ENCODE results near the gene NCKIPSD.
A peak's percentile ranks its signal among the peaks of the same experiment; 100 is the strongest.

The NCKIPSD gene

DNA sequence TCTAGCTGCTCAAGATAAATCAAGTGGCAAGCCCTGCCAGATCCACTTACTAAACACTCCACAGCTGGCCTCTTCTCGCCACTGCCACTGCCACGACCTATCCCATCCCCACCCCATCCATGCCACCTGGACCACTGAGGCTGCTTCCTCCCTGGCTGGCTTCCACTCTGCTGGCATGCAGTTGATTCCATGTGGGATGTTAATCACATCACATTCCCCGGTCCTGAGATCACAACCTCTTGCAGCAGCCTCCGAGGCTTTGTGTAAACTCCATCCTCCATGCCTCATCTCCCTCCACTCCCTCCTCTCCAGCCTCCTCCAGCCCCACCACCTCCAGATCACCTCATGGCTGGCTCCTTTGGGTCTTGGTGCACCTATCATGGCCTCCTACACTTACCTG, 7.7 kb downstream of the NCKIPSD start:
- DNase-seq: no peak

- no peak for DNase-seq
Measured at GRCh38 chr3:48674505-48674904, 11.2 kb downstream of the NCKIPSD start.

- DNase-seq: no peak
Measured at GRCh38 chr3:48672522-48672921, 13.2 kb downstream of the NCKIPSD start.

DNA sequence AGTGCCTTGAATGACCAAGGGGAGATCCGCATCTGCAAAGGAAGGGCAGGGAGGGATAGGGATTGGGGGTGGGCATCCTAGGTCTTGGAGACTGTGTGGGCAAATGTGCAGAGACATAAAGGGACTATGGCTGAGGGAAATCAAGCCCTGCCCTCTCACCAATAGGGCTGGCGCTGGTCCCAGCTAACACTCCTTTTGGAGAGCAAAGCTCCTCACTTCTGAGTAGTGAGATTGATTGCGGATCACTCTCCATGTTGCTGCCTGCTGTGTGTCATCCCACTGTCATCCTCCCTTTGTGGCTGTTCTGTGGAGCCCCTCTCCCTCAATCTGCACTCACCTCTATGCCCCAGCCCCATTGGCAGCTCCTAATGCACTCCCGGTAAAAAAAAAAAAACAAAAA, 20.8 kb downstream of the NCKIPSD start:
- DNase-seq: no peak

- DNase-seq: no peak
Measured at GRCh38 chr3:48664313-48664644, 21.4 kb downstream of the NCKIPSD start.

DNA sequence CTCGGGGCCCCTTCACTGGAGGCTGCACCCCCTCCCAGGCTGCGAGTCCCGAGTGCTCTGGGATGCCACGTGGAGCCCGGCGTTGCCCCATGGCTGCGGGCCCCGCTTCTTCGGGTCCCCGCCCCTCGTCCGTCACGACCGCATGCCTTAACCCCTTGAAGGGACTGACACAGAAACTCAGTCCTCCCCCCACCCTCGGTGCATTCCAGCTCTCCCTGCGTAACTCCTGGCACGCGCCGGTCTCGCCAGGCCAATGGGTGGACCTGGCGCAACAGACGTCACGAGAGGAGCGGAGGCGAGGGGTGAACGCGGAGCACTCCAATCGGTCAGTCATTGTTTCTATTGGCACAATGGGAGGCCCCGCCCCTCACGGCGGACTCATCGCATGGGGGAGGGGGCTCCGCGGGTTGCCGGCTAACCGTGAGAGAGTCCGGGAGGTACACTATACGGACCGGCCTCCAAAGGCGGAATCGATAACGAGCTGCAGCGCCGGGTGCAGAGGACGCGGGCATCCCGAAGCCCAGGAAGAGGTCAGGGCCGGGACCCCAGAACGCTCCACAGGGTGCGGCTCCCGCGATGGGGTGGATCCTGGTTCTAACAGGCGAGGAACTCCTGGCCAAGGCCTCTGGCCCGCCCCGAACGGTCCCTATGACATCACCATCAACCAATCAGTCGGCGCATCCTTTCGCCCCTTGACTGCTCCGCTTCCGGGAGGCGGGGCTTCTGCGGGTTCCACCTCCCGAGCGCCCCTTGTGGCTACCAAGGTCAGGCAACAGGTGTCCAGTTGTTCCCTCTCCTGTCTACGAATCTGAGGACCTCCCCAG, 22.0 kb downstream of the NCKIPSD start:
- DNase-seq: peak; percentile 81

DNA sequence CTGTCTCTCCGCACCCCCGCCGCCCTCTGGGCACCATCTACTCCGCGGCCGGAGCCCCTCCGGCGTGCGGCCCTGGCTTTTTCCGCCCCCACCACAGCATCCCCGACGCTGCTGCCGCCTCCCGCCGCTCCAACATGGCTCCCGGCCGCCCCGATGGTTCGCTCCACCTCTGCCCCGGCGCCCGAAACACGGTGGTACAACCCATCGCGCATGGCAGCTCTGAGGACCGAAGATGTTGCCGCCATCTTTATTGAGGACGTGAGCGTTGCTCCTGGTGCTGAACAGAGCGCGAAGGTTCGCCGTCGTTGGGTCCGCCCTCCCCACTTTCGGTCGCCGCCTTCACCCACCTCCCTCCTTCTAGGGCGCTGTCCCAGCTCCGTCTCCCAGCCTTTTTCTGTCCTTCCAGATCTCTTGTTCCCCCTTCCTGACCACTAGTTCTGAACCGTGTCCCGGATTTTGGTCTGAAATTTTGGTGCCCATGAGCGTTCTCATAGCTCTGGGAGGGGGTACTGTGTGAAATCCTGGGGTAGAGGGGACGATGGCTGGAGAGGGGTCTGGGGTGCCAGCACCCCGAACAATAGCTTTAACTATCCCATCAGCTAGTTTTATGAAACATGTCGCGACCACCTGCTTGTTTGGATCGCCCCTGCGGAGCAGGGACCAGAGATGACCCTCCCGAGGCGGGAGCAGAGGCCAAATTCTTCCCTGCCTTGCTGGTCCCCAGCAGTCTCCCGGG, 22.8 kb downstream of the NCKIPSD start, which contains the start of gene CELSR3:
Gene CELSR3 (minus strand): TSS at position 134 of the 736 bp plus-strand sequence. CDS start 252 bp downstream, outside the sequence.
- peak; percentile 17 for DNase-seq

DNA sequence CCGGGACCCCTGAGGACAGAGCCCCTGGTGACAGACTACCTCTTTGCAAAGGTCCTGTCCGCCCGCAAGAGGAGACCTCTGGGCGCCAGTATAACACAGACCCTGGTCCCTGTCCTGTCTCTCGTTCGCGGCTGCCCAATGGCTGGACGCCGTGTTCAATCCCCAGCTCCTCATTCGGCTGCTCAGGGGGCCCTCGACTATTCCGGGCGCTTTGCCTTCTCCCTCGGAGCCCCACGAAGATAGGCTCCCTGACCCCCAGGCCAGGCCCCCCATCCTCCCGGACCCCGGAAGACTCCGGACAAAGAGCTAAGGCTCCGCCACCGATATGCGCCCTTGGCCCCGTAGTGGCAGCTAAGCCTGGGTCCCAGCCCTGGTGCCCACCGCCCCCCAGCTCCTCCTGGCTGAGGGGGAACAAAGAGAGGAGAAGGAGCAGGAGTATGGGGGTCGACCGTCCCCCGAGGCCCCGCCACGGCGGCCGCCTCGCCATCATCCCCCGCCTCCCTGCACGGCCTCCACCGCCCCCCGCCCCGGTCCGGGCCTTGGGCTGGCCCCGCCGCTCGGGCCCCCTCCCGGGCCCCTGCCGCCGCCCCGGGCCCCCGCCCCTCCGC, 23.5 kb downstream of the NCKIPSD start:
- DNase-seq: no peak

- DNase-seq: no peak
Measured at GRCh38 chr3:48661501-48662144, 24.1 kb downstream of the NCKIPSD start.

DNA sequence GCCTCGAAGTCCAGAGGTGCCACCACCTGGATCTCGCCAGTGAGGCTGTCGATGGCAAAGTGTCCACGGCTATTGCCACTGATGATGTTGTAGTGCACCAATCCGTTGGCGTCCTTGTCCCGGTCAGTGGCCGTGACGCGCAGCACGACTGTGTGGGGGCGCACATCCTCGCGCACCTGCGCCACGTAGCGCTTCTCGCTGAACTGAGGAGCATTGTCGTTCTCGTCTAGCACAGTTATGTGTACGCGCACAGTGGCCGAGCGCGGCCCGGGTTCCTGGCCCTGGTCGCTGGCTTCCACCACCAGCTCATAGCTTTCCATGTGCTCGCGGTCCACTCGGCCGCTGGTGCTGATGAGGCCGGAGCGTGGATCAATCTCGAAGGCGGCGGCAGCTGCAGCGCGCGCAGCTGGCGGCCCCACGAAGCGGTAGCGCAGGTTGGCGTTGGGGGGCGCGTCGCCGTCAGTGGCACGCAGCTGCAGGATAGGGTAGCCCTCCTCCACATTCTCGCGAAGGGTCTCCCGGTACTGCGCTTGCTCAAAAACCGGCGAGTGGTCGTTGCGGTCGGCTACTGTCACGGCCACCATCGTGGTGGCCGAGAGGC, 24.8 kb downstream of the NCKIPSD start:
- DNase-seq: no peak

- no peak for DNase-seq
Measured at GRCh38 chr3:48656841-48657281, 28.9 kb downstream of the NCKIPSD start.

DNA sequence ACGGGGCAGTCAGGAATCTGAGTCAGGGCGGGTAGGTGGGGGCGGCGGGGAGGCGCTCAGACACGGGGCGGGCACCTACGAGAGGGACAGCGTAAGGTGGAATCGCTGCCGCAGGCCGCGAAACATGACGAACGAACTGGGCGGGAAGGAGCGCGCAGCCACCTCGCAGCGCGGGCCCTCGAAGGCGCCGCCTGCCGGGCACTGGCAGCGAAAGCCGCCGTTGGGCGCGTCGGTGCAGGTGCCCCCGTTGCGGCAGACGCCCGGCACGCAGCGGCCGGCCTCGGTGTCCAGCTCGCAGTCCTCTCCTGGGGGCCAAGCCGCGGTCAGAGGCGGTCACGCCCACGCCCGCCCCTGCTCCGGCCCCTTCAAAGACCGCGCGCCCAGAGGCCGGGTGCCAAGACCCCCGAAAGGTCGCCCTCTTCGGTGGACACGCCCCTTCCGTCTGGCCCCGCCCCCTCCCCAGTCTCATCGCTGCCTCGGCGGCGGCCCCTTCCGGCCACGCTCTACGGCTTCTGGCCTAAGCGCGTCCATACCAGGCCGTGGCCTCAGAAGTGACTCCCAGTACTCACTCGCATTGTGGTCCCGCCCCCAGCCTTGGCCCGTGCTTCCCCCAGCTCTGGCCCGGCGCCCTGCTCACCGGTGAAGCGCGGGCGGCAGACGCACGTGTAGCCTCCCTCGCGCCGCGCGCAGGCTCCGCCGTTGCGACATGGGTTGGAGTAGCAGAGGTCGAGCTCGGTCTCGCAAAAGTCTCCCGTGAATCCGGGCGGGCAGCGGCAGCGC, 29.5 kb downstream of the NCKIPSD start:
- no peak for DNase-seq

GRCh38 chr3:48655606-48656005, 30.1 kb downstream of the NCKIPSD start:
- DNase-seq: no peak

GRCh38 chr3:48655063-48655462, 30.7 kb downstream of the NCKIPSD start:
- DNase-seq: no peak

DNA sequence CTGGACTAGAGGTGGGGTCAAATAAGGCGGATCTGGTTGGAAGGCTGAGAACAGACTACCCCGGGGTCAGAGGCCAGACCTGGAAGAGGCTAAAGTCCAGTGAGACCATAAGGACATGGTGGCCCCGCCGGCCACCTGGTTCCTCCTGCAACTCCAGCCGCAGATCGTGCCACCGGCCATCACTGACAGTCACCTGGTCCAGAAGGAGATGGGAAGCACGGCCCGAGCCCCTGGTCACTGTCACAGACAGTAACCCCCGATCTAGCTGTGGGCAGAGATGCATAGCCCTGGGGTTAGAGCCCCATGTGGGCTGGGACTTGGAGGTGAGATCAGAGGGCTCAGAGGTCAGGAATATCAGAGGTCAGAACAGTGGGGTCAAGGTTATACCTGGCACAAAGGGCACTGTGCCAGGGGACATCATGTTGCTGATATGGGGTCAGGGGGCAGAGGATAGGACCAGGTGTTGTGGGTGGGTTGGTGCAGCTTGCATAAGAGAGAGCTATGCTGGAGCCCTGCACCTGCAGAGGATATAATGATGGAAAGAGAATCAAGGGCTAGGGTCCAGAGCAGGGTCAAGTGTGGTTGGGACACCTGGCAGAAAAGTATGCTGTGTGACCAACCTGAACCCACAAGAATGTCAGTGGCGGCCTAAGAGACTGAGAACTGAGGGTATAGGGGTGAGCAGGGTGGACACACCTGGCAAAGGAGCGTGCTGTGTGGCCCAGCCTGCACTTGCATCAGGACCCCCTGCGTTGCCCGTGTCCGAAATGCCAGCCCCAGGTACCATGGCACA, 32.6 kb downstream of the NCKIPSD start:
- no peak for DNase-seq

GRCh38 chr3:48651771-48652170, 33.9 kb downstream of the NCKIPSD start:
- DNase-seq: no peak

- DNase-seq: no peak
Measured at GRCh38 chr3:48650723-48651122, 35.0 kb downstream of the NCKIPSD start.

- no peak for DNase-seq
Measured at GRCh38 chr3:48648188-48648850, 37.4 kb downstream of the NCKIPSD start.

DNA sequence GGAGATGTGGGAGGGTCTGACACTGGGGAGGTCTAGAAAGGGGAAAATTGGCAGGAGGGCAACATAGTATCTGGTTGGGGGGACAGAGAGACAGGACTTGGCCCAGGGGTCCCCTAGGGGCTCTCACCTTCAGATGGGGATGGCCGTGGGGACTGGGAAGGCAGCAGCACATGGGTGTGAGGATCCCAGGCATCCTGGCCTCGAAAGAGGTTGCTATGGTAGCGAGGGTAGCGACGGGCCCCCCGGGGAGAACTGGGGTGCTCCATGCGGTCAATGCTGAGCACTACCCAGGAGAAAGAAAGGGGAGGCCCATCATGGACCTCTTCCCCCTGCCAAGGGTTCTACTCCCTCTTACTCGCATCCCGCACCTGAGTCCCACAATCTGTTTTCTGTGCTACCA, 38.0 kb downstream of the NCKIPSD start:
- DNase-seq: no peak

- DNase-seq: no peak
Measured at GRCh38 chr3:48644898-48645760, 40.6 kb downstream of the NCKIPSD start.

Measured in NCI-H2081 treated with DMSO at 0.1 percent for 48 hours (cell line).